DND-41 (cell line): ENCODE measurements around the gene CREBBP.

Source experiments
- CTCF ChIP-seq: IDR thresholded peaks from 2 replicates; pipeline ENCODE4 v1.5.1; 2012; ENCODE audit warnings: borderline replicate concordance, low read length, moderate library complexity, mild to moderate bottlenecking; ENCODE audit not compliant: poor library complexity, severe bottlenecking; ENCODE audit errors: extremely low read depth
- EZH2 ChIP-seq: IDR thresholded peaks from 3 replicates; pipeline ENCODE4 v1.6.1; 2012; ENCODE audit warnings: borderline replicate concordance, low read depth, mild to moderate bottlenecking, moderate library complexity, low read length, inconsistent platforms; ENCODE audit not compliant: severe bottlenecking

GRCh38 chr16:3797904-3798811 lies 82.4 kb downstream of the CREBBP start:
- TF ChIP-seq CTCF (no peak), EZH2 (no peak)
